Choroid plexus epithelial cell (primary cell): ENCODE measurements around the gene MBLAC1.

ENCODE experiments used
- DNase-seq: peaks from one replicate; pipeline ENCODE4 v3.0.0-alpha.2; 2010; ENCODE audit warnings: low read depth
- H3K4me3 ChIP-seq: 2 replicates; pipeline ENCODE4 v1.5.1; 2011; ENCODE audit warnings: low read depth, mild to moderate bottlenecking, control low read depth, low read length, moderate library complexity
- TF ChIP-seq, protein P1 (sequence below): conservative IDR thresholded peaks from 2 replicates; pipeline ENCODE4 v1.5.1; 2011; ENCODE audit warnings: low read depth, mild to moderate bottlenecking, control low read depth, inconsistent platforms, low read length, moderate library complexity

Gene MBLAC1, protein sequence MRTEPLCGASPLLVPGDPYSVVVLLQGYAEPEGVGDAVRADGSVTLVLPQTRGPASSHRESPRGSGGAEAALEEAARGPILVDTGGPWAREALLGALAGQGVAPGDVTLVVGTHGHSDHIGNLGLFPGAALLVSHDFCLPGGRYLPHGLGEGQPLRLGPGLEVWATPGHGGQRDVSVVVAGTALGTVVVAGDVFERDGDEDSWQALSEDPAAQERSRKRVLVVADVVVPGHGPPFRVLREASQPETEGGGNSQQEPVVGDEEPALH

GRCh38 chr7:100126931-100127865 lies at the start of gene MBLAC1:
Gene MBLAC1, plus strand, starts transcription at chr7:100126967. Its CDS starts 429 bp downstream, at chr7:100127396.
- TF ChIP-seq, protein P1, sequence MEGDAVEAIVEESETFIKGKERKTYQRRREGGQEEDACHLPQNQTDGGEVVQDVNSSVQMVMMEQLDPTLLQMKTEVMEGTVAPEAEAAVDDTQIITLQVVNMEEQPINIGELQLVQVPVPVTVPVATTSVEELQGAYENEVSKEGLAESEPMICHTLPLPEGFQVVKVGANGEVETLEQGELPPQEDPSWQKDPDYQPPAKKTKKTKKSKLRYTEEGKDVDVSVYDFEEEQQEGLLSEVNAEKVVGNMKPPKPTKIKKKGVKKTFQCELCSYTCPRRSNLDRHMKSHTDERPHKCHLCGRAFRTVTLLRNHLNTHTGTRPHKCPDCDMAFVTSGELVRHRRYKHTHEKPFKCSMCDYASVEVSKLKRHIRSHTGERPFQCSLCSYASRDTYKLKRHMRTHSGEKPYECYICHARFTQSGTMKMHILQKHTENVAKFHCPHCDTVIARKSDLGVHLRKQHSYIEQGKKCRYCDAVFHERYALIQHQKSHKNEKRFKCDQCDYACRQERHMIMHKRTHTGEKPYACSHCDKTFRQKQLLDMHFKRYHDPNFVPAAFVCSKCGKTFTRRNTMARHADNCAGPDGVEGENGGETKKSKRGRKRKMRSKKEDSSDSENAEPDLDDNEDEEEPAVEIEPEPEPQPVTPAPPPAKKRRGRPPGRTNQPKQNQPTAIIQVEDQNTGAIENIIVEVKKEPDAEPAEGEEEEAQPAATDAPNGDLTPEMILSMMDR, result no peak
- peak; percentile 96 for DNase-seq
- peak within 1 kb of the TSS; percentile 92 for H3K4me3 ChIP-seq

DNA sequence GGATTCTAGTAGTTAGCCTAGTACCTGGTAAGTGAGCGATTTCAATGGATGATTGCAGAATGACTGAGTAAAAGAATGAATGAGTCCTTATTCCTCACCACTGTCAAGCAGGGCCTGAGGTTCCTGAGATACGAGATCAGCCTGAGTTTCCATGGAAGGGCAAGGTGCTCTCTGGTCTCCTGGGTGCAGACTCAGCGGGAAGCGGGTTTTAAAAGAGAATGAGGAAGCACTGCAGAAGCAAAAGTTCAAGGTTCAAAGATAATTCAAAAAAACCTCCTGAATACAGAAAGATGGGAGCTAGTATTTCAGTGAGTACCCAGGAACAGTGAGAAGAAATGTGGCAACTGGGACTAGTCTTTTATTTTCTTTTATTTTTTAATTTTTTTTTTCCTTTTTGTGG lies 49.6 kb upstream of the MBLAC1 start:
- TF ChIP-seq, protein P1, result no peak
- H3K4me3 ChIP-seq, result no peak overlapping the region
- no peak for DNase-seq

- TF ChIP-seq, protein P1, result no peak
- DNase-seq, result no peak
- no peak overlapping the region for H3K4me3 ChIP-seq
These were observed 47.7 kb upstream of the MBLAC1 start for GRCh38 chr7:100079024-100079560.

- peak; percentile 33 for DNase-seq
- TF ChIP-seq, protein P1, result peak; percentile 8
- H3K4me3 ChIP-seq, result peak overlapping the region; percentile 99
These were observed 45.7 kb upstream of the MBLAC1 start for GRCh38 chr7:100080907-100081534.

DNA sequence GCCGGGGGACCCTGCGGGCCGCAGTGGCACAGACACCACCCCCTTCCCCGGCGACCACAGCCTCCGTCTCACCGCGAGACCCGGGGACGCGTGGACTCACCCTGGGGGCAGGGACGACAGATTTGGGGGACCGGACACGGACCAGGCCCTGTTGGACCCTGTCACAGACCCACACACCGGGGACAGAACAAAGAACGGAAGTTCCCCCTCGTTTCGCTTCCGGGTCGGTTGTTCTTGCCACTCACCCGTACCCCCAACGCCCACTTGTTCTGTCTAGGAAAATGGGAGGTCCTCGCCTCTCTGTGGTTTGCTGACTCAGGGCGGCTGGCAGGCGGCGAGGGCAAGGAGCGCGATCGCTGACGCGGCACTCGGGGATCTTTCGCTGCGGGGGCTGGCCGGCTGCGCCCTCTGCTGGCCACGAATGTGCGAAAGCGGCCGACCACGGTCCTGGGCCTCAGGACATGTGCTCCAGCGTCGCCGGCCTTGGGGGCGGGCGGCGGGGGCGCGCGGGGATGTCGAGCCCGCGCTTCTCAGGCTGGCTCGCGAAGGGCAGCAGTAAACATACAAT lies 45.1 kb upstream of the MBLAC1 start, which contains the start of gene ZNF3:
Gene ZNF3 (minus strand): TSS at position 189 of the 568 bp plus-strand sequence. CDS start 4,366 bp downstream, outside the sequence.
- TF ChIP-seq, protein P1, result peak; percentile 77
- peak within 1 kb of the TSS; percentile 99 for H3K4me3 ChIP-seq
- peak; percentile 99 for DNase-seq

GRCh38 chr7:100082978-100083377 lies 43.8 kb upstream of the MBLAC1 start:
- TF ChIP-seq, protein P1, result no peak
- DNase-seq, result no peak
- no peak overlapping the region for H3K4me3 ChIP-seq
